Tibial artery (tissue), 4 donors: ENCODE data around the gene KRT28.

Experiments used
- DNase-seq, 2 donors: peaks; one replicate each; pipeline ENCODE4 v3.0.0-alpha.2; 2019
- H3K27ac ChIP-seq, 2 donors: fragments of 200-600 bp; sonication (generic) in 1 of 2; 1 replicate in 1 of 2; 2 replicates in 1 of 2; pipeline ENCODE4 v1.5.1; 2018 to 2019; ENCODE audit warnings: mild to moderate bottlenecking in 1 of 2
- H3K27me3 ChIP-seq, 2 donors: fragments of 200-600 bp; sonication (generic) in 1 of 2; one replicate each; pipeline versions ENCODE4 v1.5.1 to v1.6.0; 2016 to 2019
- H3K36me3 ChIP-seq, 3 donors: fragments of 200-600 bp; sonication (generic) in 2 of 3; one replicate each; pipeline ENCODE4 v1.5.1; 2016 to 2019; ENCODE audit warnings: mild to moderate bottlenecking in 2 of 3
- H3K4me1 ChIP-seq, 4 donors: fragments of 200-600 bp; sonication (generic) in 2 of 4; 1 replicate in 3 of 4; 2 replicates in 1 of 4; pipeline ENCODE4 v1.5.1; 2016 to 2019
- H3K4me3 ChIP-seq, 2 donors: fragments of 200-600 bp; sonication (generic) in 1 of 2; 1 replicate in 1 of 2; 2 replicates in 1 of 2; pipeline ENCODE4 v1.5.1; 2018 to 2019; ENCODE audit warnings: mild to moderate bottlenecking in 2 of 2
- H3K9me3 ChIP-seq, 3 donors: fragments of 200-600 bp; sonication (generic) in 1 of 3; one replicate each; pipeline ENCODE4 v1.5.1; 2016 to 2019
- intact Hi-C: fragments of 100-400 bp; cut with DNase I; formaldehyde crosslinking; loops from one replicate; pipeline ENCODE4 v1.15.0; 2023; ENCODE audit warnings: low total_unique reads
- TF ChIP-seq, protein P1 (sequence below), 2 experiments: fragments of 200-600 bp in 1 of 2; fragments of 450-650 bp in 1 of 2; IDR thresholded peaks; one replicate each; pipeline ENCODE4 v1.5.1; 2017 to 2019; ENCODE audit warnings: antibody characterized with exemption in 2 of 2, mild to moderate bottlenecking in 1 of 2, moderate library complexity in 1 of 2

KRT28 gene

DNA sequence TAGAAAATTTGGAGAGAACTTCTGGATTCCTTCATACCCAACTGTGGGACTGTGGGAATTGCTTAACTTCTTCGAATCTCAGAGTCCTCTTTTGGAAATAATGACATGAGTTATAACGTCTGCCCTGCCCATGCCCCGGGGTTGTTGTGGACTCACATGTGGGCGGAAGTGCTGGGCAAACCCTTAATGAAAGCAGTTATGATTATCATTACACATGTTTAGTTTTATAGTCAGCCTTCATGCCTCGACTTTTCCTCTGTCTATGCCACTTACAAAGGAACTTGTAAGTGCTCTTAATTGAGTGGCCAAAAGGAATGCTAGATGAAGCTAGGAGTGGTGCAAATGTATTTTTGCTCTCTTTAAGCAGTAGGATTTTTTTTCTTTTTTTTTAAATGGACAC, 21.3 kb downstream of the KRT28 start:
- peaks cover 0 to 27% of the 10 kb centered on the region in 2 donors for H3K27me3 ChIP-seq
- intact Hi-C loops, result no loop called here

DNA sequence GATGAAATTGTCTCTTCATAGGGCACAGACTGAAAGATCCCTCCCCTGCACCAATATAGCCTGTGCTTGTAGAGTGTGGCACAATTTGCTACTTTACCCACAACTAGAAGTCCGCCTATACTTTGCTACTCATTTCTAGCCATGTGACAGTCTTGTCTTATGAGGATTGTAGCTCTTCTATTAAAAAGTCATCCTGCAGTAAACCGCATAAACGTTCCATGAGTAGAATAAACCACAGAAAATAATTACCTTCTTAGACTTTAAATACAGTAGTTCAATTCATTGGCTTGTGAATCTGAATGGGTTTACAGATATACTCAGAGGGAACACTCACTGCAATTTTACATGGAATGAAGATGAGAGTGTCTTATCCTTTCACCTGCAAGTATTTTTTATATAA, 21.8 kb downstream of the KRT28 start:
- intact Hi-C loops, result no loop called here
- H3K9me3 ChIP-seq, result no peaks in the 10 kb centered on the region
- TF ChIP-seq, protein P1, sequence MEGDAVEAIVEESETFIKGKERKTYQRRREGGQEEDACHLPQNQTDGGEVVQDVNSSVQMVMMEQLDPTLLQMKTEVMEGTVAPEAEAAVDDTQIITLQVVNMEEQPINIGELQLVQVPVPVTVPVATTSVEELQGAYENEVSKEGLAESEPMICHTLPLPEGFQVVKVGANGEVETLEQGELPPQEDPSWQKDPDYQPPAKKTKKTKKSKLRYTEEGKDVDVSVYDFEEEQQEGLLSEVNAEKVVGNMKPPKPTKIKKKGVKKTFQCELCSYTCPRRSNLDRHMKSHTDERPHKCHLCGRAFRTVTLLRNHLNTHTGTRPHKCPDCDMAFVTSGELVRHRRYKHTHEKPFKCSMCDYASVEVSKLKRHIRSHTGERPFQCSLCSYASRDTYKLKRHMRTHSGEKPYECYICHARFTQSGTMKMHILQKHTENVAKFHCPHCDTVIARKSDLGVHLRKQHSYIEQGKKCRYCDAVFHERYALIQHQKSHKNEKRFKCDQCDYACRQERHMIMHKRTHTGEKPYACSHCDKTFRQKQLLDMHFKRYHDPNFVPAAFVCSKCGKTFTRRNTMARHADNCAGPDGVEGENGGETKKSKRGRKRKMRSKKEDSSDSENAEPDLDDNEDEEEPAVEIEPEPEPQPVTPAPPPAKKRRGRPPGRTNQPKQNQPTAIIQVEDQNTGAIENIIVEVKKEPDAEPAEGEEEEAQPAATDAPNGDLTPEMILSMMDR (IDR thresholded peaks at IDR 0.05), result no peak
- no peak overlapping the region for H3K27ac ChIP-seq
- DNase-seq, result no peak
- no peak overlapping the region for H3K4me3 ChIP-seq
- H3K27me3 ChIP-seq, result peaks cover 0 to 27% of the 10 kb centered on the region in 2 donors
- H3K4me1 ChIP-seq, result no peaks in the 10 kb centered on the region
- no peaks in the 10 kb centered on the region for H3K36me3 ChIP-seq

More for the DNA sequence above, 21.3 kb downstream of the KRT28 start:
- TF ChIP-seq, protein P1 (IDR thresholded peaks at IDR 0.05), result no peak
- DNase-seq, result no peak
- Histone ChIP-seq H3K36me3 (no peaks in the 10 kb centered on the region), H3K4me1 (no peaks in the 10 kb centered on the region), H3K27ac (no peak overlapping the region), H3K4me3 (no peak overlapping the region), H3K9me3 (no peaks in the 10 kb centered on the region)

GRCh38 chr17:40777459-40777858, 22.3 kb downstream of the KRT28 start:
- H3K9me3 ChIP-seq, result no peaks in the 10 kb centered on the region
- no peak overlapping the region for H3K4me3 ChIP-seq
- intact Hi-C loops, result no loop called here
- DNase-seq, result no peak
- TF ChIP-seq, protein P1 (IDR thresholded peaks at IDR 0.05), result no peak
- no peaks in the 10 kb centered on the region for H3K36me3 ChIP-seq
- H3K27ac ChIP-seq, result no peak overlapping the region
- no peaks in the 10 kb centered on the region for H3K4me1 ChIP-seq
- peaks cover 0 to 27% of the 10 kb centered on the region in 2 donors for H3K27me3 ChIP-seq

DNA sequence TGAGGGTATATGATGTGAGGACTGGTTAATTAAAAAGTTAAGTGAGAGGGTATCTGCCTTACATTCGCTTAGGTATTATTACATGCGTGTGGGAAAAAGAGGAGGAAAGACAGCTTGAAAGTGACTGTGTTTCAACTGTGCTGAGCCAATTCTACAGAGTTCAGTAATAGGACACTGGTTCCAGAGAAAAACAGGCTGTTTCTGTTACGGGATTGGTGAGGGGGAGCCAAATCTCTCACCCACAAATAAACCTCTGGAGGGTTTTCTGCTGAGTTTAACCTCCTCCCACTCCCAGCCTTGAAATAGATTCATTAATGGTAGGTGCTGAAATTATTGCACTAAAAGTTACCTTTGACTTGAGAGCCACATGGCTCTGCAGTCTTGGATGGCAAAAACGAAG, 23.8 kb downstream of the KRT28 start:
- H3K27ac ChIP-seq, result no peak overlapping the region
- TF ChIP-seq, protein P1 (IDR thresholded peaks at IDR 0.05), result no peak
- H3K27me3 ChIP-seq, result peaks cover 0 to 20% of the 10 kb centered on the region in 2 donors
- H3K9me3 ChIP-seq, result no peaks in the 10 kb centered on the region
- H3K4me3 ChIP-seq, result no peak overlapping the region
- DNase-seq, result no peak
- no peaks in the 10 kb centered on the region for H3K4me1 ChIP-seq
- intact Hi-C loops, result no loop called here
- no peaks in the 10 kb centered on the region for H3K36me3 ChIP-seq

- no peak for DNase-seq
- no peaks in the 10 kb centered on the region for H3K4me1 ChIP-seq
- intact Hi-C loops, result no loop called here
- no peaks in the 10 kb centered on the region for H3K36me3 ChIP-seq
- H3K9me3 ChIP-seq, result no peaks in the 10 kb centered on the region
- no peak within 1 kb of the TSS for H3K27ac ChIP-seq
- H3K27me3 ChIP-seq, result peaks cover 0 to 4% of the 10 kb centered on the region in 2 donors
- H3K4me3 ChIP-seq, result no peak within 1 kb of the TSS
- TF ChIP-seq, protein P1 (IDR thresholded peaks at IDR 0.05), result no peak
Observed at GRCh38 chr17:40772101-40772500, 27.7 kb downstream of the KRT28 start, which contains the start of gene KRT26. KRT26 (minus strand) TSS chr17:40772201; CDS start chr17:40772113, 88 bp downstream.

- TF ChIP-seq, protein P1 (IDR thresholded peaks at IDR 0.05), result no peak
- H3K9me3 ChIP-seq, result peaks cover 0 to 20% (median 7%) of the 10 kb centered on the region in 3 donors
- H3K27me3 ChIP-seq, result peaks cover 0 to 8% of the 10 kb centered on the region in 2 donors
- H3K4me1 ChIP-seq, result no peaks in the 10 kb centered on the region
- no peaks in the 10 kb centered on the region for H3K36me3 ChIP-seq
- H3K27ac ChIP-seq, result no peak overlapping the region
- intact Hi-C loops, result no loop called here
- DNase-seq, result no peak
- H3K4me3 ChIP-seq, result no peak overlapping the region
Observed at GRCh38 chr17:40765657-40766056, 34.1 kb downstream of the KRT28 start.
